HepG2 (cell line): ENCODE results near the gene WDR54. TPM values are rescaled to one million over a fixed set of nuclear protein-coding genes. Genes with fewer than 3 reads are reported as not detected.

Source experiments
- CREB1 ChIP-seq, 2 experiments: fragments of 450-650 bp in 1 of 2; IDR thresholded peaks; 2 replicates each; pipeline ENCODE4 v1.6.1; 2016 to 2017; ENCODE audit warnings: control low read depth in 1 of 2, mild to moderate bottlenecking in 1 of 2, missing compliant biosample characterization in 1 of 2, missing genetic modification characterization in 1 of 2
- EED ChIP-seq: sonication (generic); formaldehyde crosslinking; IDR thresholded peaks from 2 replicates; pipeline ENCODE4 v1.5.0; 2020; ENCODE audit warnings: mild to moderate bottlenecking, missing genetic modification reagents
- GLI4 ChIP-seq: sonication (generic); formaldehyde crosslinking; IDR thresholded peaks from 2 replicates; pipeline ENCODE4 v1.5.1; 2020; ENCODE audit warnings: missing genetic modification reagents, mild to moderate bottlenecking, moderate library complexity, borderline replicate concordance
- HMG20B ChIP-seq: conservative IDR thresholded peaks from 2 replicates; pipeline ENCODE4 v1.6.1; 2016; ENCODE audit warnings: missing genetic modification reagents, missing compliant biosample characterization
- HMGA1 ChIP-seq: sonication (generic); formaldehyde crosslinking; conservative IDR thresholded peaks from 2 replicates; pipeline ENCODE4 v1.4.0; 2020; ENCODE audit warnings: missing genetic modification reagents
- KDM2A ChIP-seq: sonication (generic); formaldehyde crosslinking; IDR thresholded peaks from 2 replicates; pipeline ENCODE4 v1.4.0; 2020; ENCODE audit warnings: low read depth, missing genetic modification reagents, borderline replicate concordance
- MBNL3 ChIP-seq: fragments of 250-450 bp; sonication (Bioruptor Pico); conservative IDR thresholded peaks from 2 replicates; pipeline ENCODE4 v1.8.0; 2022; ENCODE audit warnings: mild to moderate bottlenecking, inconsistent platforms
- MYC ChIP-seq: sonication (generic); formaldehyde crosslinking; IDR thresholded peaks from 2 replicates; pipeline ENCODE4 v1.9.0; 2021; ENCODE audit warnings: missing genetic modification reagents, borderline replicate concordance
- NFRKB ChIP-seq: fragments of 450-650 bp; IDR thresholded peaks from 2 replicates; pipeline ENCODE4 v1.6.1; 2017
- SP5 ChIP-seq: IDR thresholded peaks from 2 replicates; pipeline ENCODE4 v1.6.1; 2016; ENCODE audit warnings: low read depth, borderline replicate concordance
- ZFP36L1 ChIP-seq: sonication (generic); formaldehyde crosslinking; IDR thresholded peaks from 2 replicates; pipeline ENCODE4 v1.8.0; 2022; ENCODE audit warnings: mild to moderate bottlenecking, missing genetic modification reagents, moderate library complexity
- ZFYVE20 ChIP-seq: sonication (generic); formaldehyde crosslinking; IDR thresholded peaks from 2 replicates; pipeline ENCODE4 v1.8.0; 2023; ENCODE audit warnings: low read depth, mild to moderate bottlenecking, moderate library complexity, missing genetic modification reagents, borderline replicate concordance
- ZKSCAN1 ChIP-seq: fragments of 150-350 bp; IDR thresholded peaks from 2 replicates; pipeline ENCODE4 v1.6.1; 2014; ENCODE audit warnings: low read length
- ZMAT5 ChIP-seq: sonication (generic); formaldehyde crosslinking; IDR thresholded peaks from 2 replicates; pipeline ENCODE4 v1.5.0; 2020; ENCODE audit warnings: mild to moderate bottlenecking, low read depth, missing genetic modification reagents, borderline replicate concordance
- ZNF260 ChIP-seq: sonication (generic); formaldehyde crosslinking; IDR thresholded peaks from 2 replicates; pipeline ENCODE4 v1.4.0; 2020; ENCODE audit warnings: missing genetic modification reagents, low read depth, mild to moderate bottlenecking, borderline replicate concordance
- ZNF33A ChIP-seq: sonication (generic); formaldehyde crosslinking; IDR thresholded peaks from 2 replicates; pipeline ENCODE4 v1.5.1; 2020; ENCODE audit warnings: missing genetic modification reagents, mild to moderate bottlenecking, moderate library complexity, borderline replicate concordance
- ZNF501 ChIP-seq: sonication (generic); formaldehyde crosslinking; IDR thresholded peaks from 2 replicates; pipeline ENCODE4 v1.5.1; 2020; ENCODE audit warnings: mild to moderate bottlenecking, moderate library complexity, missing genetic modification reagents
- ZNF552 ChIP-seq: sonication (generic); formaldehyde crosslinking; IDR thresholded peaks from 2 replicates; pipeline ENCODE4 v1.9.0; 2022; ENCODE audit warnings: missing genetic modification reagents, mild to moderate bottlenecking, borderline replicate concordance
- polyA plus RNA-seq, 8 experiments: library from polyadenylated mRNA; depleted of rRNA in 3 of 8; stranded (reverse) in 7 of 8; unstranded in 1 of 8; fragments of >200 nt; fragmentation: Illumina TruSeq in 4 of 8; extraction: Trizol in 4 of 8; gene quantifications; 2 replicates each; pipeline versions ENCODE4 v1.2.1 to v1.2.3, GENCODE V29; 2011 to 2016; ENCODE audit warnings: low read depth in 4 of 8, missing spikeins in 1 of 8, mixed read lengths in 1 of 8; ENCODE audit not compliant: insufficient read depth in 1 of 8
- total RNA-seq, 5 experiments: library from RNA; depleted of rRNA; stranded (reverse); fragments of >200 nt; fragmentation: Illumina TruSeq; extraction: Trizol; gene quantifications; 2 replicates each; pipeline ENCODE4 v1.2.3, GENCODE V29; 2016; ENCODE audit warnings: low read depth in 1 of 5
- TF ChIP-seq, protein P1 (sequence below): sonication (generic); formaldehyde crosslinking; IDR thresholded peaks from 2 replicates; pipeline ENCODE4 v1.4.0; 2020; ENCODE audit warnings: missing genetic modification reagents, borderline replicate concordance
- TF ChIP-seq, protein P2 (sequence below): sonication (generic); formaldehyde crosslinking; IDR thresholded peaks from 2 replicates; pipeline ENCODE4 v1.9.0; 2021; ENCODE audit warnings: missing genetic modification reagents, borderline replicate concordance
- TF ChIP-seq, protein P3 (sequence below): sonication (generic); formaldehyde crosslinking; IDR thresholded peaks from 2 replicates; pipeline ENCODE4 v1.5.1; 2020; ENCODE audit warnings: missing genetic modification reagents, mild to moderate bottlenecking, borderline replicate concordance

WDR54 gene
- total and polyA plus RNA-seq, 2 of the 13 experiments (the other 11 are each of a cell fraction or from before 2014, with no cell fraction given): 2.0 to 17.3 TPM

GRCh38 chr2:74458132-74458937, 36.8 kb downstream of the WDR54 start, which contains the start of gene WBP1 (continued):
- TF ChIP-seq ZFYVE20 (CRISPR knock-in tag) (no peak), NFRKB (no peak), CREB1 (IDR thresholded peaks at IDR 0.05) (peak; percentile 92), CREB1 (CRISPR knock-in tag; IDR thresholded peaks at IDR 0.05) (peak; percentile 97), GLI4 (CRISPR knock-in tag) (no peak), ZNF260 (CRISPR knock-in tag) (no peak), ZMAT5 (CRISPR knock-in tag) (no peak), ZFP36L1 (CRISPR knock-in tag) (no peak), KDM2A (CRISPR knock-in tag) (peak; percentile 96), ZNF33A (CRISPR knock-in tag) (no peak), EED (CRISPR knock-in tag) (no peak), MYC (CRISPR knock-in tag) (no peak; the same call in 1 of the 2 replicates), HMG20B (CRISPR knock-in tag) (no peak), ZNF501 (peak; percentile 79), SP5 (CRISPR knock-in tag) (no peak), MBNL3 (CRISPR knock-in tag) (no peak), HMGA1 (no peak), ZNF552 (CRISPR knock-in tag) (no peak), ZKSCAN1 (no peak)
- TF ChIP-seq, protein P1, sequence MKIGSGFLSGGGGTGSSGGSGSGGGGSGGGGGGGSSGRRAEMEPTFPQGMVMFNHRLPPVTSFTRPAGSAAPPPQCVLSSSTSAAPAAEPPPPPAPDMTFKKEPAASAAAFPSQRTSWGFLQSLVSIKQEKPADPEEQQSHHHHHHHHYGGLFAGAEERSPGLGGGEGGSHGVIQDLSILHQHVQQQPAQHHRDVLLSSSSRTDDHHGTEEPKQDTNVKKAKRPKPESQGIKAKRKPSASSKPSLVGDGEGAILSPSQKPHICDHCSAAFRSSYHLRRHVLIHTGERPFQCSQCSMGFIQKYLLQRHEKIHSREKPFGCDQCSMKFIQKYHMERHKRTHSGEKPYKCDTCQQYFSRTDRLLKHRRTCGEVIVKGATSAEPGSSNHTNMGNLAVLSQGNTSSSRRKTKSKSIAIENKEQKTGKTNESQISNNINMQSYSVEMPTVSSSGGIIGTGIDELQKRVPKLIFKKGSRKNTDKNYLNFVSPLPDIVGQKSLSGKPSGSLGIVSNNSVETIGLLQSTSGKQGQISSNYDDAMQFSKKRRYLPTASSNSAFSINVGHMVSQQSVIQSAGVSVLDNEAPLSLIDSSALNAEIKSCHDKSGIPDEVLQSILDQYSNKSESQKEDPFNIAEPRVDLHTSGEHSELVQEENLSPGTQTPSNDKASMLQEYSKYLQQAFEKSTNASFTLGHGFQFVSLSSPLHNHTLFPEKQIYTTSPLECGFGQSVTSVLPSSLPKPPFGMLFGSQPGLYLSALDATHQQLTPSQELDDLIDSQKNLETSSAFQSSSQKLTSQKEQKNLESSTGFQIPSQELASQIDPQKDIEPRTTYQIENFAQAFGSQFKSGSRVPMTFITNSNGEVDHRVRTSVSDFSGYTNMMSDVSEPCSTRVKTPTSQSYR: peak; percentile 24; the same call in 1 of the 2 replicates
- TF ChIP-seq, protein P2, sequence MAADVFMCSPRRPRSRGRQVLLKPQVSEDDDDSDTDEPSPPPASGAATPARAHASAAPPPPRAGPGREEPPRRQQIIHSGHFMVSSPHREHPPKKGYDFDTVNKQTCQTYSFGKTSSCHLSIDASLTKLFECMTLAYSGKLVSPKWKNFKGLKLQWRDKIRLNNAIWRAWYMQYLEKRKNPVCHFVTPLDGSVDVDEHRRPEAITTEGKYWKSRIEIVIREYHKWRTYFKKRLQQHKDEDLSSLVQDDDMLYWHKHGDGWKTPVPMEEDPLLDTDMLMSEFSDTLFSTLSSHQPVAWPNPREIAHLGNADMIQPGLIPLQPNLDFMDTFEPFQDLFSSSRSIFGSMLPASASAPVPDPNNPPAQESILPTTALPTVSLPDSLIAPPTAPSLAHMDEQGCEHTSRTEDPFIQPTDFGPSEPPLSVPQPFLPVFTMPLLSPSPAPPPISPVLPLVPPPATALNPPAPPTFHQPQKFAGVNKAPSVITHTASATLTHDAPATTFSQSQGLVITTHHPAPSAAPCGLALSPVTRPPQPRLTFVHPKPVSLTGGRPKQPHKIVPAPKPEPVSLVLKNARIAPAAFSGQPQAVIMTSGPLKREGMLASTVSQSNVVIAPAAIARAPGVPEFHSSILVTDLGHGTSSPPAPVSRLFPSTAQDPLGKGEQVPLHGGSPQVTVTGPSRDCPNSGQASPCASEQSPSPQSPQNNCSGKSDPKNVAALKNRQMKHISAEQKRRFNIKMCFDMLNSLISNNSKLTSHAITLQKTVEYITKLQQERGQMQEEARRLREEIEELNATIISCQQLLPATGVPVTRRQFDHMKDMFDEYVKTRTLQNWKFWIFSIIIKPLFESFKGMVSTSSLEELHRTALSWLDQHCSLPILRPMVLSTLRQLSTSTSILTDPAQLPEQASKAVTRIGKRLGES (CRISPR knock-in tag): no peak
- TF ChIP-seq, protein P3, sequence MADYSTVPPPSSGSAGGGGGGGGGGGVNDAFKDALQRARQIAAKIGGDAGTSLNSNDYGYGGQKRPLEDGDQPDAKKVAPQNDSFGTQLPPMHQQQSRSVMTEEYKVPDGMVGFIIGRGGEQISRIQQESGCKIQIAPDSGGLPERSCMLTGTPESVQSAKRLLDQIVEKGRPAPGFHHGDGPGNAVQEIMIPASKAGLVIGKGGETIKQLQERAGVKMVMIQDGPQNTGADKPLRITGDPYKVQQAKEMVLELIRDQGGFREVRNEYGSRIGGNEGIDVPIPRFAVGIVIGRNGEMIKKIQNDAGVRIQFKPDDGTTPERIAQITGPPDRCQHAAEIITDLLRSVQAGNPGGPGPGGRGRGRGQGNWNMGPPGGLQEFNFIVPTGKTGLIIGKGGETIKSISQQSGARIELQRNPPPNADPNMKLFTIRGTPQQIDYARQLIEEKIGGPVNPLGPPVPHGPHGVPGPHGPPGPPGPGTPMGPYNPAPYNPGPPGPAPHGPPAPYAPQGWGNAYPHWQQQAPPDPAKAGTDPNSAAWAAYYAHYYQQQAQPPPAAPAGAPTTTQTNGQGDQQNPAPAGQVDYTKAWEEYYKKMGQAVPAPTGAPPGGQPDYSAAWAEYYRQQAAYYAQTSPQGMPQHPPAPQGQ (CRISPR knock-in tag): no peak
